Choroid plexus epithelial cell (primary cell): ENCODE results near the gene MAMSTR.

Source experiments
- DNase-seq: peaks from one replicate; pipeline ENCODE4 v3.0.0-alpha.2; 2010; ENCODE audit warnings: low read depth
- H3K4me3 ChIP-seq: 2 replicates; pipeline ENCODE4 v1.5.1; 2011; ENCODE audit warnings: low read depth, mild to moderate bottlenecking, control low read depth, low read length, moderate library complexity
- CTCF ChIP-seq: conservative IDR thresholded peaks from 2 replicates; pipeline ENCODE4 v1.5.1; 2011; ENCODE audit warnings: low read depth, mild to moderate bottlenecking, control low read depth, inconsistent platforms, low read length, moderate library complexity

The MAMSTR gene

GRCh38 chr19:48673436-48674100 lies 46.0 kb downstream of the MAMSTR start:
- no peak overlapping the region for H3K4me3 ChIP-seq
- DNase-seq = no peak
- no peak for TF ChIP-seq CTCF

GRCh38 chr19:48672994-48673393 lies 46.5 kb downstream of the MAMSTR start, which contains the start of gene NTN5:
Gene NTN5, minus strand, starts transcription at chr19:48673017. Its CDS starts 2,031 bp downstream, at chr19:48670986.
- DNase-seq = no peak
- TF ChIP-seq CTCF = no peak
- no peak within 1 kb of the TSS for H3K4me3 ChIP-seq

- DNase-seq = no peak
- no peak overlapping the region for H3K4me3 ChIP-seq
- TF ChIP-seq CTCF = no peak
These were observed 48.0 kb downstream of the MAMSTR start for GRCh38 chr19:48671446-48671995.

- no peak for DNase-seq
- no peak for TF ChIP-seq CTCF
- no peak overlapping the region for H3K4me3 ChIP-seq
These were observed 48.7 kb downstream of the MAMSTR start for GRCh38 chr19:48670699-48671445.

- no peak for DNase-seq
- H3K4me3 ChIP-seq = no peak overlapping the region
- TF ChIP-seq CTCF = no peak
These were observed 49.4 kb downstream of the MAMSTR start for GRCh38 chr19:48669903-48670668.

- no peak for TF ChIP-seq CTCF
- no peak for DNase-seq
- no peak overlapping the region for H3K4me3 ChIP-seq
These were observed 50.8 kb downstream of the MAMSTR start for GRCh38 chr19:48668761-48669160.
